HG03575 (cell line): Measurements from ENCODE around the gene CTNND2.
"Not testable (repeated sequence)": the region's sequence is repeated elsewhere in the genome, so short reads cannot be mapped to it uniquely, and the experiment has no call there.

Experiments
- ATAC-seq: cut with Tn5 transposase; IDR thresholded peaks from one replicate; pipeline ENCODE4 v1.9.1; 2021; ENCODE audit not compliant: unreplicated experiment, insufficient number of reproducible peaks, low FRiP score; ENCODE audit errors: extremely low read depth

Gene CTNND2

DNA sequence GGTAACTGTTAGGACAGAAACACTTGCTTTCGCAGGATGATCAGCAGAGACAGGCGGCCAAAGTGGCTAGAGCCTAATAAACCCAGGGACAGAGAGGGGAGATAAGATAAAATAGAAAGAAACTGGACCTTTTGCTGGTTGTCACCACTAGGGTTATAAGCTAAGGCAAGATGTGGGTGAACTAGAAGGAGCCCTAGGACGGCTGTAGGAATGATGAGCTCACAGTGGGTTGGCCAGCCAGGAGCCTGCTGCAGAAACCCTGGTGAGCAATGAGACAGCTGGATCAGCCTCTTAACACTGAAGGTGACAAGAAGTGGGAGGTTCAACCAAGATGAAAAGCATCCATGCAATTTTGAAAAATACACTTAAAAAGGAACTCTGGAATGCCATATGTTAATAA lies 13.5 kb downstream of the CTNND2 start:
- no peak for ATAC-seq

DNA sequence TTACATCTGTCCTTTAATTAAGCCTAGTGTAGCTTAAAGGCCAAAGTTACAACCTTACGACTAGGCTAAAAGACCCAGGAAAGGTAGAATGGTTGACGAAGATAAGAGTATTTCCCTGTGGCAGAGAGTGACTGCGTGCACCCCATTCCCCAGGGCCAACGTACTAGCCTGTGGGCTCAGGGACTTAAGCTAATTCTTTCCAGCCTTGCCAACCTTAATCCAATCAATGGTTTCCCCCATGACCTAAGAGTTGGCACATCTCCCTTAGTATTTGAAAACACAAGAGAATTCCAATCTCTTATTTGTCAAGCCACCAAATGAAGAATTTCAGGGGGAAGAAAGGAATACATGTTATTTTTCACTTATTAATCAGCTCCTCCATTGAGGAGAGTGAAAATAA lies 16.0 kb downstream of the CTNND2 start:
- no peak for ATAC-seq

GRCh38 chr5:11878814-11879213 lies 25.4 kb downstream of the CTNND2 start:
- ATAC-seq, result no peak

DNA sequence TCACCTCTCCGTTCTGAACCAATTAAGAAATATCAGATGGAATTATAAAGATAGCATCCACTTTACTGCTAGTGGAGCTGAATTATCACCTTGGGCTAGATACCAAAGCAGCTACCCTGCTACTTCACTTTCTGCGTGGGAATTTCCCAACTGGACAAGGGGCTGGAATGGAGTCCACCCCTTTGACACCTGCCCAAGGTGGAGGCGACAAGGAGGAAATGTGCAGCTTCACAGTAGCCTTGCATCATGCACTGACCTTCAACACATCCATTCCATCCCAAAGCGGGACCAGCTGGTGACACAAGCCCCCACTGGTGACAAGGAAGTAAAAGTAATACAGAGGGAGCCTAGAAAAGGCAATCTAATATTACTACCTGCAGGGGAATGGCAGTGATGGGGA lies 30.7 kb downstream of the CTNND2 start:
- no peak for ATAC-seq

DNA sequence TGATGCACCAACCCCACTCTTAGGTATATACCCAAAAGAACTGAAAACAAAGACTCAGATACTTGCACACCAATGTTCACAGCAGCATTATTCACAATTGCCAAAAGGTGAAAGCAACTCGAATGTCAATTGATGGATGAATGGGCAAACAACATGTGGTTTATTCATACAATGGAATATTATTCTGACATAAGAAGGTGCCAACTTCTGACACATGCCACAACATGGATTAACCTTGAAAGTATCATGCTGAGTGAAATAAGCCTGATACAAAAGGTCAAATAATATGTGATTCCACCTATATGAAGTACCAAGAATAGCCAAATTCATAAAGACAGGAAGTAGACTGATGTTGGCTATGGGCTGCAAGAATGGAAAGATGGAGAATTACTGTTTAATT lies 35.0 kb downstream of the CTNND2 start:
- ATAC-seq, result no peak

DNA sequence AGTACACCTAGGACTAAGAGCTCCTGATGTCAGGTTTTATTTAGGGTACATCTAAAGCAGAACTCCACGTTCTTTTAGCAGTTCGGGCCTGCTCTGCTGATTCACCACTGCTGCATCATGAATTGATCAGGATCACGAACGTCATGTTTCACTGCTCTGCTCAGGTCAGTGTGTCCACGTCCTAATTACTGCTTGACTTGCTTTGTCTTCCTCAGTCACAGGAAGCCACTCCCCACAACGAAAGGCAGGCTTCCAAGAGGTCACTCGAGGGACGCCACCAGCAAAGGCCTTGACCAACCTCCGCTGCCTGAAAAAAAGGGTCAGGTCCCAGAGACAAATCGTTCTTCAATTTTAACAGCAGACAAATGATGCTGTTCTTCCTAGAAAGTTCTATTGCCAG lies 40.3 kb downstream of the CTNND2 start:
- ATAC-seq, result no peak

DNA sequence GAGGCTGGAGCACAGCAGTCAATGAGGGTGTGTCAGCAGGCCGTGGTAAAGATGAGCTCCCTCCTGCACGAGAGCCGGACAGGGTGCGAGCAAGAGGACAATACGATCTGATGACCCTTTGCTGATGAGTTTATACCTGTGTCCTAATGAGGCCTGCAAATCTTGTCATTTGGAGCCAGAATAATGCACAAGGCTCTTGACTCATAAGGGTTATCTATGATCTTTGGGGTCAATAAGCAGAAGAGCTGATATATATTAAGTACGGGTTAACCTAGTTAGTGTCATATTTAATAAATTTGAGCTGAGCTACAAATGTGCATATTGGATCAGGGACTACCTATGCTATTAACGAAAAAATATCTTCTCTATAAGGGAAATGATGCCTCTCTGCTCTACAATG lies 46.9 kb downstream of the CTNND2 start:
- ATAC-seq, result no peak

GRCh38 chr5:11854936-11855335 lies 49.3 kb downstream of the CTNND2 start:
- no peak for ATAC-seq

GRCh38 chr5:11853796-11854195 lies 50.5 kb downstream of the CTNND2 start:
- ATAC-seq, result no peak

DNA sequence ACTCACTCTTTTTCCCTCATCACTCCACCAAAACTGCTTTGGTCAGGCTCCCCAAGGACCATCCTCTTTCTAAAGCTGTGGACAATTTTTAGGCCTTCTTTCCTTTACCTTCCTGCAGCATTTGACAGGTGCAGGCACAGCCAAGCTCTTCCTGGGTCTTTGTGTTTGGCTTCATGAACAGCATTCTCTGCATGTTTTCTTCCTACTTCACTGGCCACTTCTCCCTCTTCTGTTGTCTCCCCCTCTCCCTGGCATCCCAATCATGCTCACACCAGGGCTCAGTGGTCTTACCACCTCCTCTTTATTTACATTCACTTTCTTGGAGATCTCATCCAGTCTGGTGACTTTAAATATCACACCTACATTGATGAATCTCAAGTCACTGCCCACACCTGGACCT lies 51.1 kb downstream of the CTNND2 start:
- ATAC-seq, result no peak

DNA sequence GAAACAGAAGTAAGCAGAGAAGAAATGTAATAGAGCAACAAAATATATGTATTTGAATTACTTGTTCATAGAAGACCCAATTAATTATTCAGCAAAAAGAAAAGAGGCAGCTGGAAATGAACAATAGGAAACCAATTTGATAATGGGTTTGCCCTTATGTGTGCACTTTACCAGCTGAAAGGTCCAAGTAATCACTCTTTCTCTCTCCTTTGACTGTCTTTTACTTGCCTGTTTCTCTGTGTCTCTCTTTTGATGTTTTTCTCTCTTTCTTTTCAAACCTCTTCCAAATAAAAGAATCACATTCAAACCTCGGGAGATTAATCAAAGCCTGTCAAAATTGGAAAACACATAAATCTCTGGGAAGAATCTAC lies 51.5 kb downstream of the CTNND2 start:
- no peak for ATAC-seq

DNA sequence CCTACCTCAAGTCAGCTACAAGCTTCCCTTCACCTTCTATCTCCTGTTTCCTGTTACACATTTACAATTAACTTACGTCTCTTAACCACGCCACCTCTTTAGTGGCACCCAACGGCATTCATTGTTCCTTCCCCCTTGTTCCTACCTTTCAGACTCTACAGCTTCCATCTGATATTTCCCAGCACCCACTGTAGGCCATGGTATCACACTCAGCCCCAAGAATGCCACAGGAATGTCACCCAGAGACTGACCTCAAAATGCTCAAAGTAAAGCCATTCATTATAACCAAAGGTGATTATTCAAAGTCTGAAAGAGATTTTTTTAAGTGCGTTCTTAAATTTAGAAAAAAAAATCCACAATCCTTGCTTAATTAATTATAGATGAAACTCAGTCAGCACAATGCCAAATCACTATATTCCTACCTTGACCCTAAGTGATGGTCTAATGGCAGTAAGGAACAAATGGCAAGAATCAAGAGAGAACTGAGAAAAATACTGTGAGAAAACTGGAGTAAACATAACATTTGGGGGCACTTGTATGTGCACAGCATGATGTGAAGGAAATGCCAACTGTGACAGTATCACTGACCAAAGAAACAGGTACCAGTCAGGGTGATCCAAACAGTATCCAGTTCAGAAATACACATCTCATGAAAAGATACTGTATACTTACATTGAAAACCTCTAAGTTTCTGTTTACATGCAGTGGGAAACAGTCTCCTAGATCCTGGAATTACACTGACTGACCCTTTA lies 52.1 kb downstream of the CTNND2 start:
- ATAC-seq, result no peak

- no peak for ATAC-seq
Measured at GRCh38 chr5:11851416-11851815, 52.8 kb downstream of the CTNND2 start.

DNA sequence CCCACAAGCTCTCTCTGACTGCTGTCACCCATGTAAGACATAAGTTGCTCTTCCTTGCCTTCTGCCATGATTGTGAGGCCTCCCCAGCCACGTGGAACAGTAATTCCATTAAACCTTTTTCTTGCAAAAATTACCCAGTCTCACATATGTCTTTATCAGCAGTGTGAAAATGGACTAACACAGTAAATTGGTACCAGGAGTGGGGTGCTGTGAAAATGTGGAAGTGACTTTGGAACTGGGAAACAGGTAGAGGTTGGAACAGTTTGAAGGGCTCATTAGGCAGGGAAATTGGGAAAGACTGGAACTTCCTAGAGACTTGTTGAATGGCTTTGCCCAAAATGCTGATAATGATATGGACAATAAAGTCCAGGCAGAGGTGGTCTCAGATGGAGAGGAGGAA lies 75.7 kb downstream of the CTNND2 start:
- ATAC-seq, result not testable (repeated sequence)

GRCh38 chr5:11822598-11822997 lies 81.6 kb downstream of the CTNND2 start:
- ATAC-seq, result no peak

- ATAC-seq, result no peak
Measured at GRCh38 chr5:11815916-11816315, 88.3 kb downstream of the CTNND2 start.

- ATAC-seq, result no peak
Measured at GRCh38 chr5:11815481-11815880, 88.8 kb downstream of the CTNND2 start.

GRCh38 chr5:11814373-11814772 lies 89.9 kb downstream of the CTNND2 start:
- no peak for ATAC-seq

DNA sequence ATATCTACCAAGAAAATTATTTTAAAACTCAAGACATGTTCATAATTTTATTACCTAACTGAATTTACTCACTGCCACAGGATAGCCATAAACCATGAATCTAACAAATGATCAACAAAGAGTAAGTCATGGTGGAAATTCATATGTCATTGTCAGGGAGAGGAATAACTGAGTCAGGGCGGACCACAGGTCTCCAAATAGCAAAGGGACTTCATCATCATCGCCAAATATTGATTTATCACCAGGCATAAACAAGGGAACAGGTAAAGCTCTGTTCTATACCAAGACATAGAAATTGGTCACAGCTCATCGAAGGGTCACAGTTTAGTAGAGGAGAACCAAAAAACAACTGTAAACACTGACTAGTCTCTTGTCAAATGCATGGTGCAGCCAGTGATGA lies 94.8 kb downstream of the CTNND2 start:
- no peak for ATAC-seq

- ATAC-seq, result no peak
Measured at GRCh38 chr5:11803436-11803835, 100.8 kb downstream of the CTNND2 start.

DNA sequence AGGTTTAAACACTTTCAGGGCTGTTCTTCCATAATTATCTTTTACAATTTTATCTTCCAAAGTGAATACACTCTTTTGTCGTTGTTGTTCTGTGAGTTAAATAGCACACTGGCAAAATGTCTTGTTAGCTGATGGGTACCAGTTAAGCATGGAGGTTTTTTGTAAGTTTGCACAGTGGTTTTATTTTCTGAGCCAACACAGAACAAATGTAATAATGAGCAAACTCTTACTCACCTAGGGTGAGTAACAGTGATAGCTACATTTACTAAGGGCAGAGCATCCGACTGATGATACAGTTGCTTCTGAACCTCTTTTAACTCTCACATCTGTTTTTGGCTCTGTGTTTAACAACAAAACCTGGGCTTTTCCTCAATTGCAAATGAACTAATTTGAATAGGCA lies 103.2 kb downstream of the CTNND2 start:
- no peak for ATAC-seq
